Renal cortical epithelial cell (primary cell): Measurements from ENCODE around the gene YAE1. TPM values are rescaled to one million over a fixed set of nuclear protein-coding genes. Genes with fewer than 3 reads are reported as not detected.

Source experiments
- DNase-seq: peaks from one replicate; pipeline ENCODE4 v3.0.0-alpha.2; 2011; ENCODE audit warnings: low read depth
- total RNA-seq: library from RNA; depleted of rRNA; stranded (reverse); fragments of >200 nt; gene quantifications from 2 replicates; pipeline ENCODE4 v1.2.3, GENCODE V29; 2014

Gene YAE1
- total RNA-seq, 1 donor from 2014 or later, result 28.9 TPM

GRCh38 chr7:39607865-39608264, 41.7 kb downstream of the YAE1 start:
- peak; percentile 42 for DNase-seq

- no peak for DNase-seq
Measured at GRCh38 chr7:39608278-39608677, 42.1 kb downstream of the YAE1 start.

GRCh38 chr7:39609113-39609934, 43.1 kb downstream of the YAE1 start:
- DNase-seq, result no peak

- DNase-seq, result no peak
Measured at GRCh38 chr7:39609935-39610263, 43.7 kb downstream of the YAE1 start.

- no peak for DNase-seq
Measured at GRCh38 chr7:39613577-39613976, 47.4 kb downstream of the YAE1 start.

GRCh38 chr7:39614299-39614698, 48.1 kb downstream of the YAE1 start:
- no peak for DNase-seq

- DNase-seq, result no peak
Measured at GRCh38 chr7:39615350-39615975, 49.3 kb downstream of the YAE1 start.

- no peak for DNase-seq
Measured at GRCh38 chr7:39616138-39616537, 49.9 kb downstream of the YAE1 start.

- DNase-seq, result no peak
Measured at GRCh38 chr7:39617005-39617404, 50.8 kb downstream of the YAE1 start.

GRCh38 chr7:39618868-39619267, 52.7 kb downstream of the YAE1 start:
- no peak for DNase-seq

- DNase-seq, result no peak
Measured at GRCh38 chr7:39620486-39620885, 54.3 kb downstream of the YAE1 start.

- DNase-seq, result peak; percentile 81
Measured at GRCh38 chr7:39621261-39621660, 55.1 kb downstream of the YAE1 start.

GRCh38 chr7:39621784-39622411, 55.7 kb downstream of the YAE1 start:
- no peak for DNase-seq

Other genes with a start within 250 kb of the YAE1 start
- gene RALA, start 57.2 kb downstream of the YAE1 start, total RNA-seq, result 29.3 and 43.6 TPM in 2 replicates